22Rv1 (cell line): Measurements from ENCODE around the gene DACH1.

Source experiments
- H3K27ac ChIP-seq: fragments of 450-650 bp; 2 replicates; pipeline ENCODE4 v1.5.1; 2017
- CTCF ChIP-seq: fragments of 450-650 bp; IDR thresholded peaks from 2 replicates; pipeline ENCODE4 v1.5.1; 2017; ENCODE audit warnings: mild to moderate bottlenecking
- ZFX ChIP-seq: fragments of 450-650 bp; IDR thresholded peaks from 2 replicates; pipeline ENCODE4 v1.6.1; 2017; ENCODE audit warnings: antibody characterized with exemption, borderline replicate concordance

DACH1 gene

GRCh38 chr13:71590654-71591148, 276.3 kb downstream of the DACH1 start:
- TF ChIP-seq ZFX: no peak
- TF ChIP-seq CTCF: no peak
- H3K27ac ChIP-seq: no peak overlapping the region

GRCh38 chr13:71589032-71589431, 278.0 kb downstream of the DACH1 start:
- TF ChIP-seq CTCF (no peak), ZFX (no peak)
- H3K27ac ChIP-seq: no peak overlapping the region

GRCh38 chr13:71587817-71588216, 279.2 kb downstream of the DACH1 start:
- no peak overlapping the region for H3K27ac ChIP-seq
- TF ChIP-seq ZFX: no peak
- TF ChIP-seq CTCF: no peak

GRCh38 chr13:71587193-71587592, 279.8 kb downstream of the DACH1 start:
- TF ChIP-seq CTCF: no peak
- TF ChIP-seq ZFX: no peak
- no peak overlapping the region for H3K27ac ChIP-seq

- H3K27ac ChIP-seq: no peak overlapping the region
- TF ChIP-seq ZFX (no peak), CTCF (no peak)
Observed at GRCh38 chr13:71583581-71583980, 283.4 kb downstream of the DACH1 start.

- H3K27ac ChIP-seq: no peak overlapping the region
- TF ChIP-seq ZFX: no peak
- TF ChIP-seq CTCF: no peak
Observed at GRCh38 chr13:71580614-71581013, 286.4 kb downstream of the DACH1 start.

- TF ChIP-seq CTCF (no peak), ZFX (no peak)
Observed at GRCh38 chr13:71578048-71578447, 289.0 kb downstream of the DACH1 start.

More at GRCh38 chr13:71578048-71578447, 289.0 kb downstream of the DACH1 start:
- H3K27ac ChIP-seq: no peak overlapping the region
